GM19025 (cell line): ENCODE measurements around the gene INO80B.
A peak's percentile ranks its signal among the peaks of the same experiment; 100 is the strongest.
"Not testable (repeated sequence)": the region's sequence is repeated elsewhere in the genome, so short reads cannot be mapped to it uniquely, and the experiment has no call there.

Experiments used
- ATAC-seq: cut with Tn5 transposase; IDR thresholded peaks from one replicate; pipeline ENCODE4 v1.9.1; 2021; ENCODE audit warnings: mild to moderate bottlenecking, low read depth, moderate library complexity; ENCODE audit not compliant: unreplicated experiment

The INO80B gene

DNA sequence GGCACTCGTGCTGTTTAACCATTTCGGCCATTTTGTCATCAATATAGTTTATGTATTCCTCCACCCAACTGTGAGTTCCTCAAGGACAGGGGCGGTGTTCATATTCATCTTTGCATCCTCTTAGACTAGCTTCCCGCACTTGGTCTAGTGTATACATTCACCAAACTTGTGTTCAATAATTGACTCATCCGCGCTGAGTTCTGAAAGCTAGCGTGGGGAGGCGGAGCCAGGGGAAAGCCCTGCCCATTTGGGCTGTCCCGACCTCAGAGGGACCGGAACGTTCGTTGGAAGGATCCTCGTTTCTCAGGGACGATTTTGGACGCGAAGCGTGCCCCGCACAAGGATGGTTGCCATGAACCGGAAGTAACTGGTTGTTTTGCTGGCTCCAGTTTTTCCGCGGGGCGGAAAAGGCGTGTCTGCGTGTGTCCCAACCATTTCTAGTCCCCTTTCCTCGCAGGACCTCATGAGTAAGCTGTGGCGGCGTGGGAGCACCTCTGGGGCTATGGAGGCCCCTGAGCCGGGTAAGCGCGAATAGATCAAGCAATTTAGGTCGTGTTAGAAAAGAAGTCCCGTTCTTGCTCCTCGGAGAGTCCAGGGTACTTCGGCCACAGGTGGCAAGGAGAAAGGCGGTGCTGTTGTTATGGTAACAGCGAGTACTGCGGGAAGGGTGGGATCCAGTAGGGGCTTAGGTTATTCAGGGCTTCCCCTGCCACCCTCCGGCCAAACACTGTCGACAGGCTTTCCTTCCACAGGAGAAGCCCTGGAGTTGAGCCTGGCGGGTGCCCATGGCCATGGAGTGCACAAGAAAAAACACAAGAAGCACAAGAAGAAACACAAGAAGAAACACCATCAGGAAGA is at the start of gene INO80B:
TSS of gene INO80B (plus strand) at position 434 of the 858 bp plus-strand sequence. CDS start at position 464, 30 bp downstream.
- peak; percentile 33 for ATAC-seq

- ATAC-seq = no peak
Measured at GRCh38 chr2:74406035-74406434, 48.9 kb upstream of the INO80B start.

DNA sequence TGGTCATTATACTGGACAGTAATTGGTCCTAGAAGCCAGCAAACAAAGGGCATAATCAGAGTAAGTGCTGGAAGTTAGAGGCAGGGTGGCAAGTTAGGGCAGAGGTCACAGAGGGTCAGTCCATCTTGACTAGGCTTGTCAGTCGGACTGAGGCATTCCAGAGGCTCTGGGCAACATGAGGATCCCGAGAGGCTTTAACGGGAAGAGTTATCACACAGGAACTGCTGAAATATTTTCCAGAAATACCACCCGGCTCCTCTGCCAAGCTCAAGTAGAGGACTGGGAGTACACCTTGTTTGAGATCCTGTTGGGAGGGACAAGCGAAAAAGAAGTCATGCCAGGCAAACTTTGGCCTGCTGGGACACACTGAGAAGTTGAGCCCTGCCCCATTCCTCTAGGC is 47.2 kb upstream of the INO80B start:
- ATAC-seq = no peak

DNA sequence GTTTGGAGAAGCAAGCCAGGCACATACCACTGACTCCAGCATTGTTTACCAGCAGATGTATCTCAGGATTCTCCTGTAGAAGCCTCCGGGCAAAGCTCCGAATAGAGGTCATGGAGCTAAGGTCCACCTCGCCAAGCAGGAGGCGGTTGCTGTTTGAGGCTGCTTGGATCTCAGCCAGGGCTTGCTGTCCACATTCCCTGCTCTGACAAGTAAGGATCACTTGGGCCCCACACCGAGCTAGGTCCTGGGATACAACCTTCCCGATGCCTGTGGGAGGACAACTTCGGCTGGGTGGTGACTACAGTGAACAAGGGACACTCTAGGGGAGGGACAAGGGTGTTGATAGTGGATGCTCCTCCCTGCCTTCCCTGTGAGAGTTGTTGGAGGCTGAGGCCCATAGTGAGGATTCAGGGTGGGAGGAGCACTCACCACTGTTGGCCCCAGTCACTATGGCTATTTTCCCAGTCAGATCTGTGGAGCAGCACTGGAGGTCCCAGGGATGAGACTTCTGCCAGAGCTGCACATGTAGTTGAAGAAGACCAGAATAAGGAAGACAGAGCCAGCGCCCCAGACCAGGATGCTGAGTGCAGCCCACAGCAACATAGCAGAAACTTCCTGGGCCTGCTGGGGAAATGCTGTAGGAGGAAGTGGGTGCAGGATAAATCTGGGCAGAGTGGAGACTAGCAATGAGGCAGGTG is 41.7 kb upstream of the INO80B start:
- no peak for ATAC-seq

DNA sequence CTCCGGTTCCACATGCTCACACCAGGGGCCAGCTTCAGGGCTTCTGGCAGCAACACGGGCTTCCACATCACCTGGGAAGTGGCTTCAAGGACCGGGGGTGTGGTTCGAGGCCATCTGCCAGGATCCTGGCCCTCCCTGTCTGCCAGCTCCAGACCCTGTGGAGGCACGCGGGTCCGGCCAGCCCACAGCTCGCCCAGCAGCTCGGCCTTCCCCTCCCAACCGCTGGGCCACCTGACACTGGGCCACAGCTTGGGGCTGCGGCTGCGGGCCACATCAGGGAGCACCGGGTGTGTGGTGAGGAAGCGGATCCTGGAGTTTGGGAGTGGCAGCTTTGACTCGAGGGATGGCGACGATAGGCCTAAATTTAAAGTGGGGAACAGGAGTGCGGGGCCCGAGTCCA is 40.4 kb upstream of the INO80B start:
- ATAC-seq = no peak

DNA sequence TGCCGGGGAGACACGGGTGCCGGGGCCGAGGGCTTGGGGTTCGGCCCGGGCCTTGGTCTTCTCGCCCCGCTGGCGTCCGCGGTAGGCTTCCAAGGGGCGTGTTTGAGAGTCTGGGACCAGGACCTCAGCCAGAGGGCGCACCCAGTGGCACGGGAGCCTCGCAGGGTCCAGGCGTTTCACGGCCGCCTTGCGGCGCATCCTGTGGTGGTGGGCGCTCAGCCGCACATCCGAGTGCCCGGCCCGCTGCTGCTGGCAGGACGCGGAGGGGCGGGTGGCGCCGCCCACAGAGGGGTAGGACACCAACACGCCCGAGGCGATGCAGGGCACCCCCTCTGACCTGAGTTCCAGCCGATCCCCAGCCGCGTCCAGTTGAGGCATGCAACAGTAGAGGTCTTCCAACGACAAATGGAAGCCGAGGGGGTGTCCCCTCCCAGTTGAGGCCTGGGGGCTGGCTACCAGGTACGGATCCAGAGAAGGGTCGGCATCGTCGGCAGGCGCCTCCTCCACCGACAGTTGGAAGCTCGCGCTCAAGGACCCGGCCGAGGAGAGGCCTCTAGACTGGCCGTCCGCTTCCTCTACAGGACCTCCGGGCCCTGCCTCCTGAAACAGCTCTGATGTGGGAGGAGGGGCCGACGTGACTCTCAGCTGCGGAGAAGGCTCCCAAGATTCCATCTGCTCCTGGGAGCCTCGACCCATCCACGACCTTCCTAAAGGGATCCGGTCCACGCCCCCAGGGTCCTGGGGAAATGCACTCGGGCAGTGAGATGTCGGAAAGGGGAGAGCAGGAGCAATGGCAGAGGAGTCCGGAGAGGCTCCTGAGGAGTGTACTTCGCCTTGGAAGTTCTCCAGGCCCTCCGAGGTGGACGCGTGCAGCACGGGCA is 39.8 kb upstream of the INO80B start:
- no peak for ATAC-seq

DNA sequence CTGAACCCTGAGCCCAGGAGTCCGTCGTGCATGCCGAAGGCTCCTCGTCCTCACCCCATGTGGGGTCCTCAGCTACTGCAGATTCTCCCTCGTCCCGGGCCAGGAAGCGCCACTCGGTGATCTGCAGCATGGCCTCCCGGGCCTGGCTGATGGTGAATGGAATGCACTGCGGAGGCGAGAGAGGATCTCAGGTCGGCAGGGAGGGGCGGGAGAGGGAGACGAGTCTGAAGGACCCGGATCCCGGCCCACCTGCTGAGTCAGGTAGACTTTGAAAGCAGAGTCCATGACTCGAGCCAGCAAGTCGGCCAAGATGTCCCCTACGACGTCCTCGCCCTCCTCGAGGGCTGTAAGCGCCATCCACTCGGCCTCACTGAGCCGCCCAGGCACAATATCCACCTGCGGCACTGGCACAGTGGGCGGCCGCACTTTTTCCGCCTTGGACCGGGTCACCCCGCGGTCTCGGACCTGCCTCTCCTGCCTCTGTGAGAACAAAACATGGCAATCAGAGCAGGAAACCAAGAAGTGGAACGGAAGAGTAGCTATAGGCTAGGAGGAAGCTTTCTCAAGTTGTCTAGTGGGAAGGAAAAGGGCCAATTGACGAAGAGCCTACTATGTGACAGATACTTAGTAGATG is 39.0 kb upstream of the INO80B start:
- no peak for ATAC-seq

- no peak for ATAC-seq
Measured at GRCh38 chr2:74416778-74417177, 38.1 kb upstream of the INO80B start.

GRCh38 chr2:74417197-74417596 is 37.7 kb upstream of the INO80B start:
- ATAC-seq = no peak

- ATAC-seq = no peak
Measured at GRCh38 chr2:74417763-74418162, 37.1 kb upstream of the INO80B start.

GRCh38 chr2:74418312-74418711 is 36.6 kb upstream of the INO80B start:
- ATAC-seq = no peak

GRCh38 chr2:74419345-74419744 is 35.5 kb upstream of the INO80B start:
- no peak for ATAC-seq

- ATAC-seq = no peak
Measured at GRCh38 chr2:74420006-74420405, 34.9 kb upstream of the INO80B start.

DNA sequence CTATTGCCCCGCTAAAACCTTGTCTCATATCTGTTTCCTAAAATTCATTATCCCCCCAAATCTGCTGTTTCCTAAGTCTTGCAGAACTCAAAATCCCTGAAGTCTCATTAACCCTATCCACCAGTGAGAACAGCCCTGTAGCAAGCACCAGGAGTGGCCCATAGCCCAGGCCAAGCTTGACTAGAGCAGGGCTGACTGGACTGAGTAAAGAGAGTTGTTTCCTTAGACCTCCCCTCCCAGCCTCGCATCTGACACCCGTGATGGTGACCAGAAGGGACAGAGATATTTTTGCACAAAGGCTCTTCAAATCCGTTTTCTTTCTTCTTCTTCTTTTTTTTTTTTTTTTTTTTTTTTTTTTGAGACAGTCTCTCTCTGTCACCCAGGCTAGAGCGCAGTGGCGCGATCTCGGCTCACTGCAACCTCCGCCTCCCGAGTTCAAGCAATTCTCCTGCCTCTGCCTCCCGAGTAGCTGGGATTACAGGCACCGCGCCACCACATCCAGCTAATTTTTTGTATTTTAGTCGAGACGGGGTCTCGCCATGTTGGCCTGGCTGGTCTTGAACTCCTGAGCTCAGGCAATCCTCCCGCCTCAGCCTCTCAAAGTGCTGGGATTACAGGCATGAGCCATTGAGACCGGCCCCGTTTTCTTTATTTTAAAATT is 34.3 kb upstream of the INO80B start:
- ATAC-seq = not testable (repeated sequence)

DNA sequence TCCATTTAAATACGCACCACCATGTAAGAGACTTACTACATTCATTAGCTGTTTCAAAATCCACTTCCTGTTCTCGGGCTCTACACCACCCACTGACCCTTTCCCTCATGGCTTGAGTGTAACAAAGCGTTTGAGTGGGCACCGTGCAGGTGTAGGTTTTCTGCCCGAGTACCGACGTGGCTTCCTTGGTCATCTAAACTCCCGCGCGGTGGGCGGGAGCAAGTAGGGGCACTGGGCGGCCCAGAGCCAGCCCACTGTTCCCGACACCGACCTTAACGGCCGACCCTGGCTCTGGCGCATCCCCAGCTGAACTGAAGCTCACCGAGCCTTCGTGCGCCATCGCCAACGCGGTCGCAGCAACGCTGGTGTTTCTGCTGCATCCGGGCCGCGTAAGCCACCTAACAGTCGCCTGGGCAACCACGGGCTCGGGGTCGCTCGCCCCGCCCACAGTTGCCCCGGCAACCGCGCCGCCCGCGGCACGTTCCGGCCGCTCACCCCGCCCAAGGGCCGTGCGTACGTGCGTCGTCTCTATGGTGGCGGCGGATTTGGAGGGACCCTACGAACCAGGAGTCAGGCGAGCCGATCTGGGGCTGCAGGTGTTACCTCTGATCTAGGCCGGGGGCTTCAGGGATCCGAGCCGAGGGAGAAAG is 33.5 kb upstream of the INO80B start, which contains the start of the genes C2orf81 and WDR54:
TSS of gene C2orf81 (minus strand) at position 399 of the 650 bp plus-strand sequence. CDS start at position 340, 59 bp downstream.
TSS of gene WDR54 (plus strand) at position 510 of the 650 bp plus-strand sequence. CDS start 424 bp downstream, outside the sequence.
- peak; percentile 97 for ATAC-seq

DNA sequence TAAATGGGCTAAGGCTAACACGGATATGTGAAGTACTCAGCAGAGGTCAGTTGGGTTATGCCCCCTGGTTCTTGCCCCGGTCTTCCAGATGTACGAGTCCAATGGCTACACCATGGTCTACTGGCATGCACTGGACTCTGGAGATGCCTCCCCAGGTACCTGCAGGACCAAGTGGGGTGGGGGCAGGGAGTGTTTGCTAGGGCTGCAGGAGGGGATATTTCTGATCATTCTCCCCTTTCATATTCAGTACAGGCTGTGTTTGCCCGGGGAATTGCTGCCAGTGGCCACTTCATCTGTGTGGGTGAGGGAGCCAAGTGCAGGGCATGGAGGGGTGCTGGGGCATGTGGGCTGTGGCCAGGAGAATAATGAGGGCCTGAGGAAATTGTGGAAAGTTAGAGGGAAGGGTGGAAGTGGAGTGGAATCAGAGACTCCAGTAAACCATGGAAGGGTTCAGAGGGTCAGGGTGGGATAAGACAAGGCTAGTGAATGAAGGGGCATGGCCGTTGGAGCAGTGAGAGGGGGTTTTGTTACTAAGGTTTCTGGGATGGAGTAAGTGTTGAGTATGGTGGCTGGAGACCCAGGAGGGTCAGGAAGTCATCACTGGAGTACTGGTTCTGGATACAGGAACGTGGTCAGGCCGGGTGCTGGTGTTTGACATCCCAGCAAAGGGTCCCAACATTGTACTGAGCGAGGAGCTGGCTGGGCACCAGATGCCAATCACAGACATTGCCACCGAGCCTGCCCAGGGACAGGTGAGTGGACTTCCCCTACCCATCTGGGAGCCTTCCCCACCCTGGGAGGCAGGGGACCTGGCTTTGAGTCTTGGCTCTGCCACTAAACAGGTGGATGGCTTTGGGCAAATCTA is 31.4 kb upstream of the INO80B start:
- no peak for ATAC-seq

DNA sequence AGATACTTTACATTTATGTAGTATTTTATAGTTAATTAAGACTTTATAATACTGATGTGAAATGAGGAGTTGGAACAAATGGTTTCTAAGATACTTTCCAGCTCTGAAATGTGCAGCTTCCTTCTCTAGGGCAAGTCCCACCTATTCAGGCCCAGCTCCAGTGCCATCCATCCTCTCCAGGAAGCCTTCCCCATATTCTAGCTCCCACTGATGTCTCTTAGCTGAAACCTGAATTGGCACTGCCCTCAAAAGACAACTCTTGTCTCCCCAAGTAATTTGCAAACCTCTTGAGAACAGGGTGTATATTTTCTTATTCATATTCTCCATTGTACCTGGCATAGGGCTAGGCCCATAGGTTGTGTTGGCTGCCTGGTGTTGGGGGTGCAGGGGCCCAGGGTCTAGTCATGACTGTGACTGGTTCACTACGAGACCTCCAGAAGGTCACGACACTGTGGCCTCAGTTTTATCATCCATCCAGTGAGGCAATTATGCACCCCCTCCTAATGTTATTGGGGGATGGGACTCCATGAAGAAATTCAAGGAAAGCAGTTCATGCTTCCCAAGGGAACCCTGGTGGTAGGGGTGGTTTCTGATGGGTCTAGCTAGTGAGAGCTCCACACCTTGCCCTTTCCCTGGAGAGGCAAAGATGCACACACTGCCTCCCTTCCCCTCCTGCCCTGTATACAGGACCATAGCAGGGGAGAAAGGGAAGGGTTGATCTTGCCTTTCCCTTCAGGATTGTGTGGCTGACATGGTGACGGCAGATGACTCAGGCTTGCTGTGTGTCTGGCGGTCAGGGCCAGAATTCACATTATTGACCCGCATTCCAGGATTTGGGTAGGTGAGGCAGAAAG is 30.5 kb upstream of the INO80B start:
- ATAC-seq = no peak
